Mucosa of descending colon (tissue), 3 donors: Measurements from ENCODE around the gene PXDN. TPM values are rescaled to one million over a fixed set of nuclear protein-coding genes. Genes with fewer than 3 reads are reported as not detected.

Experiments
- ATAC-seq: fragments of 200-7000 bp; cut with Tn5 transposase; one replicate; pipeline ENCODE4 v1.9.1; 2020; ENCODE audit warnings: mild to moderate bottlenecking, moderate library complexity
- DNase-seq, 3 donors: peaks; one replicate each; pipeline ENCODE4 v3.0.0-alpha.2; 2020
- H3K36me3 ChIP-seq: fragments of 200-600 bp; one replicate; pipeline ENCODE4 v1.8.0; 2021; ENCODE audit warnings: low read depth, mild to moderate bottlenecking
- H3K4me1 ChIP-seq: fragments of 200-600 bp; one replicate; pipeline ENCODE4 v1.8.0; 2021; ENCODE audit warnings: low read depth, mild to moderate bottlenecking
- H3K4me3 ChIP-seq: fragments of 200-600 bp; one replicate; pipeline ENCODE4 v1.8.0; 2021; ENCODE audit warnings: mild to moderate bottlenecking
- H3K9me3 ChIP-seq: fragments of 200-600 bp; one replicate; pipeline ENCODE4 v1.8.0; 2021; ENCODE audit warnings: mild to moderate bottlenecking
- intact Hi-C, 2 donors: fragments of 100-400 bp; cut with DNase I in 1 of 2; cut with micrococcal nuclease in 1 of 2; formaldehyde crosslinking; loops; one replicate each; pipeline versions ENCODE4 v1.11.0 to v1.11.1; 2022; cut with DNase I, micrococcal nuclease
- total RNA-seq, 3 donors: library from RNA; stranded (reverse); fragmentation: NEBNext Ultra II Directional in 2 of 3; extraction: Animal tissue kit (Norgen Biotek cat#: 25700) in 2 of 3; gene quantifications; one replicate each; pipeline versions ENCODE4 v1.2.1 to v1.2.4, GENCODE V29; 2021 to 2023
- TF ChIP-seq, protein P1 (sequence below): fragments of 200-600 bp; IDR thresholded peaks from one replicate; pipeline ENCODE4 v1.8.0; 2022; ENCODE audit warnings: antibody characterized with exemption, mild to moderate bottlenecking
- donor health status: DM: no; HTN: no; CAD: no; lungs with moderate emphysema.
- donor health status: DM: no; HTN: no; CAD: no.
- donor health status: DM: no; HTN: yes; CAD: no.

PXDN gene
- total RNA-seq, 3 donors from 2014 or later: 9.3 to 52.4 (median 11.9) TPM

- ATAC-seq (no peak), DNase-seq (no peak)
- TF ChIP-seq, protein P1, sequence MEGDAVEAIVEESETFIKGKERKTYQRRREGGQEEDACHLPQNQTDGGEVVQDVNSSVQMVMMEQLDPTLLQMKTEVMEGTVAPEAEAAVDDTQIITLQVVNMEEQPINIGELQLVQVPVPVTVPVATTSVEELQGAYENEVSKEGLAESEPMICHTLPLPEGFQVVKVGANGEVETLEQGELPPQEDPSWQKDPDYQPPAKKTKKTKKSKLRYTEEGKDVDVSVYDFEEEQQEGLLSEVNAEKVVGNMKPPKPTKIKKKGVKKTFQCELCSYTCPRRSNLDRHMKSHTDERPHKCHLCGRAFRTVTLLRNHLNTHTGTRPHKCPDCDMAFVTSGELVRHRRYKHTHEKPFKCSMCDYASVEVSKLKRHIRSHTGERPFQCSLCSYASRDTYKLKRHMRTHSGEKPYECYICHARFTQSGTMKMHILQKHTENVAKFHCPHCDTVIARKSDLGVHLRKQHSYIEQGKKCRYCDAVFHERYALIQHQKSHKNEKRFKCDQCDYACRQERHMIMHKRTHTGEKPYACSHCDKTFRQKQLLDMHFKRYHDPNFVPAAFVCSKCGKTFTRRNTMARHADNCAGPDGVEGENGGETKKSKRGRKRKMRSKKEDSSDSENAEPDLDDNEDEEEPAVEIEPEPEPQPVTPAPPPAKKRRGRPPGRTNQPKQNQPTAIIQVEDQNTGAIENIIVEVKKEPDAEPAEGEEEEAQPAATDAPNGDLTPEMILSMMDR: no peak
- Histone ChIP-seq H3K4me1 (peaks cover 6% of the 10 kb centered on the region), H3K9me3 (no peaks in the 10 kb centered on the region), H3K4me3 (no peak overlapping the region), H3K36me3 (no peaks in the 10 kb centered on the region)
- intact Hi-C loops: no loop called here
Observed at GRCh38 chr2:1588978-1589621, 155.2 kb downstream of the PXDN start.

DNA sequence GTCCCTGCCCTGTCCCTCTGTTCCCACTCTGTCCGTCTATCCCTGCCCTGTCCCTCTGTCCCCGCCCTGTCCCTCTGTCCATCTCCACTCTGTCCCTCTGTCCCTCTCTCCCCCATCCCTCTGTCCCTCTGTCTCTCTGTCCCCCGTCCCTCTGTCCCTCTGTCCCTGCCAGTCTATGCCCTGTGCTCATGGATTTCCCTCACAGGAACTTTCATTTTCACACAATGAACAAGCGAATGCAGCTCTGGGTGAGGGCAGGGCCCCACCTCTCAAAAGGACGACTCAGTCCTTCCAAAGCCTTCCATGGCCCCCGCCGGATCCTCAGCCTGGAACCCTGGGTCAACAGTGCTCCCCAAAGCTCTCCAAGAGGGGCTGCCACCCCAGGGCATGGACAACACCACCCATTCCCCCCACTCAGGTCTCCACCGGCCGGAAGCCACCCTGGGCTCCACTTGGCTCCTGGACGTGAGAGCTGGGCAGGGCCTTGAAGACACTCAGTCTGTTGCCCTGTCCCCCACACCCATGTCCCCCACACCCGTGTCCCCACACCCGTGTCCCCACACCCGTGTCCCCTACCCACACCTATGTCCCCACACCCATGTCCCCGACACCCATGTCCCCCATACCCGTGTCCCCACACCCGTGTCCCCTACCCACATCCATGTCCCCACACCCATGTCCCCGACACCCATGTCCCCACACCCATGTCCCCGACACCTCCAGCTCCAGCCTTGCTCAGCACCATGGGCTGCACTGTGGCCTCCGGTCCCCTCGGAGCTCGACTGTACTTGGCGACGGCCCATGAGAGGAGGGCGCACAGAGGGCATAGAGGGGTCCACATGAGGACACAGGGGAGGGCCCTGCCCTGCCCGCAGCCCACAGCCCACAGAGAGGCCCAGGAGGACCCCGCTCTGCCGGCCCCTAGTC is 156.0 kb downstream of the PXDN start:
- Histone ChIP-seq H3K4me1 (peaks cover 6% of the 10 kb centered on the region), H3K4me3 (no peak overlapping the region), H3K9me3 (no peaks in the 10 kb centered on the region), H3K36me3 (no peaks in the 10 kb centered on the region)
- ATAC-seq (no peak), DNase-seq (no peak)
- intact Hi-C loops: no loop called here
- TF ChIP-seq, protein P1: no peak

DNA sequence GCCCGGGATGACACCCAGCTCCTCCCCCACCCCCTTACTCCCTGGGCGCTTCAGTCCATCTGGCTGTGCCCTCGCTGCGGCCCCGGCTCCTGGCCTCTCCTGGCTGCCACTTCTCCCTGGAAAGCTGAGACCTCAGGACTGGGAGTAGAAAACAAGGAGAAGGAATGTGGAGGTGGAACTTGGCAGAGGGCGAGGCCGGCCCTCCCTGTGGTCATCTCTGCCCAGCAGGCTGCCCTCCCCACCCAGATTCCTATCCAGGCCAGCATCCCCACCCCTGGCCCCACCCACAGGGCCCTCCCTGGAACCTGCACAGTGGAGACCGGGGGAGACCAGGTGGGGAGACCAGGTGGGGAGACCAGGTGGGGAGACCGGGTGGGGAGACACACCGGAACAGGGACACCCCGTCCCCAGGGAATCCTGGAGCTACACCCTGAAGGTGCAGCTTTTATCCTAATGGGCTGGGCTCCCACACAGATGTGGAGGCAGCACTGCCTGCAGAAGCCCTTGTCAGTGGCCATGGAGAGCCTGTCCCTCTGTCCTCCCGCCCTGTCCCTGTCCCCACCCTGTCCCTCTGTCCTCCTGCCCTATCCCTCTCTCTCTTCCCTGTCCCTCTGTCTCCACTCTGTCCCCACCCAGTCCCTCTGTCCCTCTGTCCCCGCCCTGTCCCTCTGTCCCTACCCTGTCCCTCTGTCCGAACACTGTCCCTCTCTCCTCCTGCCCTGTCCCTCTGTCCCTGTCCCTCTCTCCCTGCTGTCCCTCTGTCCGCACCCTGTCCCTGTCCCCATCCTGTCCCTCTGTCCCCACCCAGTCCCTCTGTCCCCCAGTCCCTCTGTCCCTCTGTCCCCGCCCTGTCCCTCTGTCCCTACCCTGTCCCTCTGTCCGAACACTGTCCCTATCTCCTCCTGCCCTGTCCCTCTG is 157.1 kb downstream of the PXDN start:
- TF ChIP-seq, protein P1: no peak
- Histone ChIP-seq H3K4me3 (no peak overlapping the region), H3K9me3 (no peaks in the 10 kb centered on the region), H3K36me3 (no peaks in the 10 kb centered on the region), H3K4me1 (peaks cover 6% of the 10 kb centered on the region)
- intact Hi-C loops: no loop called here
- DNase-seq: no peak
- no peak for ATAC-seq

DNA sequence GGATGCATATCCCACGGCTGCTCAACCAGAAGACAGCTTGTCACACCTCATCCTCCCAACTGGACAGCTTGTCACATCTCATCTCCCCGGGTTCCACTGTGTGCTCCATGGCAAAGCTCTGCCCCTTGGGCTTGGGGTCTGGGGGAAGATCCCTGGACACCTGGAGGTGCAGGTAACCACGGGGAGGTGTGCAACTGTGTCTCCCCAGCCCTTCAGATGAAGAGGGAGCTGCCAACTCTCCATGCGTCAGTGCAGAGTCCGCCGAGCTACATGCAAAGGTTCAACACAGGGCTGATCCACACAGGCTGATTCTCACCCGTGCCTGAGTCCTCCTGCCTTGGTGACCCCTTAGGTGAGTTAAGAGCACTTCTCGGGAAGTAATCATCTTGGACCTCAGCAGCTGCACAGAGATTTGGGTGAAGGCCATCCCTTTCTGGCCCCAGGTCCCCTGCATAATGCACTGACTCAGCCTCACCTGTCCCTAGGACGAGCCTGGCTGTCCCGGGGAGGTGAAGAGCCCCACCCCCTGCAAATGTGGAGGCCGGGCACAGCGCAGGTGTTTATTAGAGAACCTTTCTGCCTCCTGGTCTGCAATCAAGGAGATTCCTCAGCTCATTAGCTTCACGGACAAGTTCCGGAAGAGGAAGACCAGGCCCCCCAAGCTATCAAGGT is 157.9 kb downstream of the PXDN start:
- no peak overlapping the region for H3K4me3 ChIP-seq
- ATAC-seq: no peak
- H3K9me3 ChIP-seq: no peaks in the 10 kb centered on the region
- TF ChIP-seq, protein P1: no peak
- H3K4me1 ChIP-seq: no peaks in the 10 kb centered on the region
- DNase-seq: no peak
- intact Hi-C loops: no loop called here
- H3K36me3 ChIP-seq: no peaks in the 10 kb centered on the region

- DNase-seq: no peak
Observed at GRCh38 chr2:1585635-1586034, 158.7 kb downstream of the PXDN start.

More at GRCh38 chr2:1585635-1586034, 158.7 kb downstream of the PXDN start:
- H3K4me1 ChIP-seq: no peaks in the 10 kb centered on the region
- intact Hi-C loops: no loop called here
- no peak for ATAC-seq
- no peaks in the 10 kb centered on the region for H3K36me3 ChIP-seq
- no peaks in the 10 kb centered on the region for H3K9me3 ChIP-seq
- H3K4me3 ChIP-seq: no peak overlapping the region
- TF ChIP-seq, protein P1: no peak
